ENCODE measurements around the gene GHDC.

- TF ChIP-seq SP1 (IDR thresholded peaks at IDR 0.05), result no peak
- no peak for TF ChIP-seq FOXM1 (IDR thresholded peaks at IDR 0.05; ENCODE audit: borderline replicate concordance)
- TF ChIP-seq FOXA1 (IDR thresholded peaks at IDR 0.05), result no peak
- TF ChIP-seq ARNT (IDR thresholded peaks at IDR 0.05), result no peak
- TF ChIP-seq LEF1 (IDR thresholded peaks at IDR 0.05; ENCODE audit: borderline replicate concordance), result no peak
Observed at GRCh38 chr17:42180411-42180921, 13.8 kb downstream of the GHDC start.

All from HEK293T (cell line).